ENCODE data around the gene SIPA1L3. TPM values are rescaled to one million over a fixed set of nuclear protein-coding genes. Genes with fewer than 3 reads are reported as not detected.

The SIPA1L3 gene
- total RNA-seq, 4 donors from 2014 or later = 11.1 to 25.3 (median 14.5) TPM

- WGBS, 2 donors = 94% methylated on average over 7 of the region's 7 CpGs
- intact Hi-C loops (cut with DNase I) = no loop called here
- TF ChIP-seq POLR2A (IDR thresholded peaks at IDR 0.05) (no peak), CTCF (IDR thresholded peaks at IDR 0.05) (no peak)
- Histone ChIP-seq H3K4me1 (peaks cover 0 to 8% (median 0%) of the 10 kb centered on the region in 3 donors), H3K4me3 (no peak overlapping the region), H3K36me3 (no peaks in the 10 kb centered on the region), H3K9me3 (no peaks in the 10 kb centered on the region), H3K27ac (no peak overlapping the region), H3K27me3 (no peaks in the 10 kb centered on the region)
- no peak for DNase-seq
Observed at GRCh38 chr19:38015761-38016160, 108.8 kb downstream of the SIPA1L3 start.

GRCh38 chr19:38017401-38018151 is 110.6 kb downstream of the SIPA1L3 start:
- intact Hi-C loops (cut with DNase I) = no loop called here
- no peak for DNase-seq
- H3K9me3 ChIP-seq = no peaks in the 10 kb centered on the region
- no peaks in the 10 kb centered on the region for H3K36me3 ChIP-seq
- no peaks in the 10 kb centered on the region for H3K27me3 ChIP-seq
- WGBS, 2 donors = 93 to 98% methylated on average over 6 of the region's 6 CpGs
- peaks cover 0 to 10% (median 0%) of the 10 kb centered on the region in 3 donors for H3K4me1 ChIP-seq
- no peak overlapping the region for H3K4me3 ChIP-seq
- no peak for TF ChIP-seq CTCF (IDR thresholded peaks at IDR 0.05)
- TF ChIP-seq POLR2A (IDR thresholded peaks at IDR 0.05) = no peak
- no peak overlapping the region for H3K27ac ChIP-seq

GRCh38 chr19:38018694-38019395 is 111.8 kb downstream of the SIPA1L3 start:
- TF ChIP-seq POLR2A (IDR thresholded peaks at IDR 0.05) = no peak
- TF ChIP-seq CTCF (IDR thresholded peaks at IDR 0.05) = no peak
- Histone ChIP-seq H3K9me3 (no peaks in the 10 kb centered on the region), H3K27me3 (no peaks in the 10 kb centered on the region), H3K4me1 (peaks cover 0 to 16% (median 0%) of the 10 kb centered on the region in 3 donors), H3K27ac (no peak overlapping the region), H3K4me3 (no peak overlapping the region), H3K36me3 (no peaks in the 10 kb centered on the region)
- DNase-seq = no peak
- 85 to 93% methylated on average over 3 to 5 of the region's 5 CpGs for WGBS, 2 donors
- intact Hi-C loops (cut with DNase I) = no loop called here

- WGBS, 2 donors = 88% methylated on average over 2 of the region's 2 CpGs; no CpG with 5 or more reads in 1 of the 2 donors
- H3K27ac ChIP-seq = no peak overlapping the region
- peaks cover 0 to 20% (median 0%) of the 10 kb centered on the region in 3 donors for H3K4me1 ChIP-seq
- DNase-seq = no peak
- no peaks in the 10 kb centered on the region for H3K27me3 ChIP-seq
- intact Hi-C loops (cut with DNase I) = no loop called here
- H3K36me3 ChIP-seq = no peaks in the 10 kb centered on the region
- H3K9me3 ChIP-seq = no peaks in the 10 kb centered on the region
- H3K4me3 ChIP-seq = no peak overlapping the region
- TF ChIP-seq POLR2A (IDR thresholded peaks at IDR 0.05) (no peak), CTCF (IDR thresholded peaks at IDR 0.05) (no peak)
Observed at GRCh38 chr19:38019396-38019724, 112.4 kb downstream of the SIPA1L3 start.

GRCh38 chr19:38020311-38020710 is 113.3 kb downstream of the SIPA1L3 start:
- Histone ChIP-seq H3K4me3 (no peak overlapping the region), H3K4me1 (peaks cover 0 to 24% (median 0%) of the 10 kb centered on the region in 3 donors), H3K27ac (no peak overlapping the region), H3K27me3 (no peaks in the 10 kb centered on the region), H3K36me3 (no peaks in the 10 kb centered on the region), H3K9me3 (no peaks in the 10 kb centered on the region)
- no peak for DNase-seq
- WGBS, 2 donors = 64 to 71% methylated on average over 4 of the region's 4 CpGs
- intact Hi-C loops (cut with DNase I) = no loop called here
- TF ChIP-seq CTCF (IDR thresholded peaks at IDR 0.05) = no peak
- TF ChIP-seq POLR2A (IDR thresholded peaks at IDR 0.05) = no peak
